Stimulated activated naive CD8-positive, alpha-beta T cell treated with anti-CD3 and anti-CD28 coated beads, Interleukin-15, Interleukin-2, amounts not matched to agents 100 ng/mL and 50 ng/mL, for 24 hours (primary cell): ENCODE measurements around the gene LPP.

ENCODE experiments used
- H3K27ac Mint-ChIP-seq: one replicate; pipeline ENCODE4 v1.8.0; 2021; ENCODE audit warnings: mild to moderate bottlenecking, mixed read lengths
- H3K27me3 Mint-ChIP-seq: one replicate; pipeline ENCODE4 v1.8.0; 2021; ENCODE audit warnings: mixed read lengths
- H3K36me3 Mint-ChIP-seq: one replicate; pipeline ENCODE4 v1.8.0; 2021; ENCODE audit warnings: low read depth, mixed read lengths
- H3K4me1 Mint-ChIP-seq: one replicate; pipeline ENCODE4 v1.8.0; 2021; ENCODE audit warnings: low read depth, mixed read lengths
- H3K4me3 Mint-ChIP-seq: one replicate; pipeline ENCODE4 v1.8.0; 2021; ENCODE audit warnings: mild to moderate bottlenecking, mixed read lengths
- H3K9me3 Mint-ChIP-seq: one replicate; pipeline ENCODE4 v1.8.0; 2021; ENCODE audit warnings: mixed read lengths

The LPP gene

DNA sequence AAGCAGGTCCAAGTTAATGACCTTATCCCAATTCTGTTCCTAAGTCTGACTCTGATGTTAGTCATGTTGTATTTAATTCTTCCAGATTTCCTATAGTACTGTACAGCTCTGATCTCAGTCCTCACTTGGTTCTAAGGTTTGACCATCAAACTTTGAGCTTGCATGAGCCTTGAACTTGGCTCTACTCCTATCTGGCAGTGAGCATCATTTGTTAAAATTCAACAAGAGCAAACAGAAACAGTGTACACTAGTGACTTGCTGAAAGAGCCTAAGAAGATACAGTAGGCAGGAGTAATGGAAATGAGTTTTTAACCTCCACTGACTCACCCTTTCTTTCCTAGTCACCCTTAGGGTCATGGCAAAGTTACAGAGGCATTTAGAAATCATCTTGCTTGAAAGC, 566.7 kb downstream of the LPP start:
- no peak overlapping the region for H3K4me3 Mint-ChIP-seq
- no peaks in the 10 kb centered on the region for H3K27me3 Mint-ChIP-seq

DNA sequence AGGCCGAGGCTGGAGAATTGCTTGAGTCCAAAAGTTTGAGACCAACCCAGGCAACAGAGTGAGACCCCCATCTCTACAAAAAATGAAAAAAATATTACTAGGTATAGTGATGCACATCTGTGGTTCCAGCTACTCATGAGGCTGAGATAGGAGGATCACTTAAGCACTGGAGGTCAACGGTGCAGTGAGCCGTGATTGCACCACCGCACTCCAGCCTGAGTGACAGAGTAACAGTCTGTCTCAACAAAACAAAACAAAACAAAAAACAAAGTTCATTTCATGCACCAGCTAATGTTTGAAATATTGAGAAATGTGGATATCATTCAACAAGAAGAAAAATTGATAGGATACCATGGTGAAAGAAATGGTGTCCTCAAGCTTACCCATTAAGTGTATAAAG, 567.4 kb downstream of the LPP start:
- Mint-ChIP-seq H3K27me3 (no peaks in the 10 kb centered on the region), H3K4me1 (peaks cover 38% of the 10 kb centered on the region), H3K27ac (no peak overlapping the region), H3K4me3 (no peak overlapping the region), H3K36me3 (no peaks in the 10 kb centered on the region), H3K9me3 (no peaks in the 10 kb centered on the region)

More for the DNA sequence above, 566.7 kb downstream of the LPP start:
- H3K9me3 Mint-ChIP-seq, result no peaks in the 10 kb centered on the region
- no peaks in the 10 kb centered on the region for H3K36me3 Mint-ChIP-seq
- peaks cover 31% of the 10 kb centered on the region for H3K4me1 Mint-ChIP-seq
- no peak overlapping the region for H3K27ac Mint-ChIP-seq

DNA sequence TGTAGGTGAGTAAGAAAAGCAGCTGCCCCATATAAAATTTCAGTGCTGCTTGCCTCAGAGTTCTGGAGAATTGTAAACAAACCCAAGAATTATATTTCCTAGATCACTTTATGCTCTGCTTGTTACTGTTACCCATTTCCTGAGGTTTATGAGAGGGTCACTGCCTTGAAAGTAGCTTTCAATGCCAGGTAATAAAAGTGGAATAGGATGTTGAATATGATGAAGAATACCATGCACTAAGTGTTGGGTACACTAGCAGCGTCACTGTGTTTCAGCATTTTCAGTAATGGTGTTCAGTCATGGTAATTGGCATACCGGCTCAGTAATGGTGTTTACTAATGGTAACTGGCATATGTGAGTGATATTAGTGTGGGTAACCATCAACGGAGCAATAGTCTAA, 568.0 kb downstream of the LPP start:
- no peak overlapping the region for H3K27ac Mint-ChIP-seq

DNA sequence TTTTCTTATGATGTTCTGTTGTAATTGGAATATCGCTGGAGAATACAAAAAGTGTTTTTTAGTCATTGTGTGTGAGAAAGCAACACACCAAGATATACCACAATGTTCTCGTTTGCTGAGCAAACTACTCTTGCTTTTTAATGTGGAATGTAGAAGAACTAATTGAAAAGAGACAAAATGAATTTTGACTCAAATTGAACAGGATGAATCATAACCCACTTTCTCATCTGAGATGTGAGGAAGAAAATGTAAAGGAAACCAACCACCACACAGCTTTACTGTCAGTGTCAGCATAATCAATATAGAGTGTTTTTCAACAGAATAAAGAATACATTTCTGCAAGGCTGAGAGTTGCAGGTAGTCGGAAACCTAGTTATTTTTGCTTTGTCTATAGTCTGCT, 569.0 kb downstream of the LPP start:
- no peaks in the 10 kb centered on the region for H3K9me3 Mint-ChIP-seq
- no peak overlapping the region for H3K4me3 Mint-ChIP-seq
- H3K27ac Mint-ChIP-seq, result peak overlapping the region; percentile 29
- H3K4me1 Mint-ChIP-seq, result peaks cover 42% of the 10 kb centered on the region
- H3K36me3 Mint-ChIP-seq, result no peaks in the 10 kb centered on the region
- no peaks in the 10 kb centered on the region for H3K27me3 Mint-ChIP-seq

More for the DNA sequence above, 568.0 kb downstream of the LPP start:
- Mint-ChIP-seq H3K27me3 (no peaks in the 10 kb centered on the region), H3K4me1 (peaks cover 38% of the 10 kb centered on the region), H3K9me3 (no peaks in the 10 kb centered on the region), H3K36me3 (no peaks in the 10 kb centered on the region), H3K4me3 (no peak overlapping the region)

DNA sequence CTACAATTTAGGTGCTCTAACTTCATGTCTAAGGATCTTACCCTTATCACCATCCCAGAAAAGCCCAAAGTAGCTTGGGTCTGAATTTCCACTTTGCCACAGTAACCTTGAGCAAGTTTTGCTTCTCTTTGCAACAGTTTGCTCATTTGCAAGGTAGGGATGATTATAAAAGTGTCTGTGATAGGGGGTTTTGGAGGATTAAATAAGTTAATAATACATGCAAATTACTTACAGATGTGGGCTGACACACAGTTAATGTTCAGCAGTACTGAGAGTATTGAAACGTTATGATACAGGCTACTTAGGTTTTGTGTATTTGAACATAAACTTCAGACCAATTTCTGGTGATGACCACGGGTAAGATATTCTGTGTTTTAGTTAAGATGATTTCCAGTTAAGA, 573.1 kb downstream of the LPP start:
- H3K27ac Mint-ChIP-seq, result no peak overlapping the region
- no peaks in the 10 kb centered on the region for H3K27me3 Mint-ChIP-seq
- H3K9me3 Mint-ChIP-seq, result no peaks in the 10 kb centered on the region
- H3K4me1 Mint-ChIP-seq, result peaks cover 51% of the 10 kb centered on the region
- peaks cover 3% of the 10 kb centered on the region for H3K36me3 Mint-ChIP-seq
- no peak overlapping the region for H3K4me3 Mint-ChIP-seq

DNA sequence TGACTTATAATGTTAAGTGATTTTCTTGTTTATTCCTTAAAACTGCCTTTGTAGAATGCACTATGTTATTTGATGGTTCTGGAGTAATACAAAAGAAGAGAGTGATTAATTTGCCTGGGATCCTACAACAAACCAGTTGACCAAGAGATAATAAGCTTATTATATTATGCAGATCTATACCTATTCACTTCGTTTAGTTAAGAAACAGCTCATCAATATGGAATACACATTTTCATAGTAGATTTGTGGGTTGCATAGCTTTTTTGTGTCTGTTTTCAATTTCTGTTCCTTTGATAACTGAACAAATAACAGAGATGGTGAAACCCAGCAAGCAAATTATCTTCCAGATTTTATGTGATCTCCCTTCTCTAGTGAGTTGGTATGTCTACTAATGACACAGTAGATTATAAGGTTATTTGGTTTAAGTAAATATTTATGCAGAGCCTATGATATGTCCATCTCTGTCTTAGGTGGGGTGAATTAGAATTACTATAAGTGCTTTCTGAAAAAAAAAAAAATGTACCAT, 574.5 kb downstream of the LPP start:
- no peak overlapping the region for H3K27ac Mint-ChIP-seq
- H3K36me3 Mint-ChIP-seq, result peaks cover 3% of the 10 kb centered on the region
- H3K9me3 Mint-ChIP-seq, result no peaks in the 10 kb centered on the region
- H3K4me1 Mint-ChIP-seq, result peaks cover 38% of the 10 kb centered on the region
- no peak overlapping the region for H3K4me3 Mint-ChIP-seq
- H3K27me3 Mint-ChIP-seq, result no peaks in the 10 kb centered on the region

DNA sequence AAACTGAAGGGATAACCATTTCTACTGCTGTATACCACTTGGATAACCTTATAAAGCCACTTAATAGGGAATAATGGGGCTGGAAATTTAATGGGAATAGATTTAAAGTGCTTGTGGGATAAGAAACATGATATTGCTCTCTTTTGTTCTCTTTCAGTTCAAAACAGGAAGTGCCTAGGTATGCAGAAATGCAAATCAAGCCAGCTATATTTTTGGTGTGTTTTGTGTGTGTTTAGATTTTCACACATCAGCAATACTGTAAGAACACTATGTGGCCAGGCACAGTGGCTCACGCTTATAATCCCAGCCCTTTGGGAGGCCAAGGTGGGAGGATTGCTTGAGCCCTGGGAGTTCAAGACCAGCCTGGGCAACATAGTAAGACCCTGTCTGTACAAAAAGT, 575.5 kb downstream of the LPP start:
- peaks cover 3% of the 10 kb centered on the region for H3K36me3 Mint-ChIP-seq
- no peak overlapping the region for H3K27ac Mint-ChIP-seq
- H3K27me3 Mint-ChIP-seq, result no peaks in the 10 kb centered on the region
- peaks cover 36% of the 10 kb centered on the region for H3K4me1 Mint-ChIP-seq
- H3K9me3 Mint-ChIP-seq, result no peaks in the 10 kb centered on the region
- H3K4me3 Mint-ChIP-seq, result no peak overlapping the region

DNA sequence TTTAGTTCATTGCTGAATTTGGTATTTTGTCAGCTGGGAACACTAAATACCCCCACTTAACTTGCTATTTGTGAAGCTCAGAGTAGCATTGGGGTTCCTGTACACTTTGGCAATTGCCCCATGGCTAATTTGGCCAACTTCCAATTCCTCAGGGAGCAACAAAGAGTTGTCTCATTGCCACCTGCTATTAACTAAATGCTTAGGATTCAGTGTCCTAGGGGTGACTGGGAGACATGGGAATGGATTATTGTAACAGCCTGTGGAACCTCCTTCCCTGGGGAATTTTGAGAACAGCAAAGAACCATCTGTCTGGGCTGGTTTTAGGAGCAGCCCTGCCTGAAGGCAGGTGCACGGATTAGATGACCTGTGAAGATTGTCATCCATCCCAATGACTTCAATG, 580.4 kb downstream of the LPP start:
- Mint-ChIP-seq H3K4me1 (peaks cover 11% of the 10 kb centered on the region), H3K9me3 (no peaks in the 10 kb centered on the region), H3K27ac (no peak overlapping the region), H3K27me3 (no peaks in the 10 kb centered on the region), H3K4me3 (no peak overlapping the region), H3K36me3 (peaks cover 3% of the 10 kb centered on the region)

DNA sequence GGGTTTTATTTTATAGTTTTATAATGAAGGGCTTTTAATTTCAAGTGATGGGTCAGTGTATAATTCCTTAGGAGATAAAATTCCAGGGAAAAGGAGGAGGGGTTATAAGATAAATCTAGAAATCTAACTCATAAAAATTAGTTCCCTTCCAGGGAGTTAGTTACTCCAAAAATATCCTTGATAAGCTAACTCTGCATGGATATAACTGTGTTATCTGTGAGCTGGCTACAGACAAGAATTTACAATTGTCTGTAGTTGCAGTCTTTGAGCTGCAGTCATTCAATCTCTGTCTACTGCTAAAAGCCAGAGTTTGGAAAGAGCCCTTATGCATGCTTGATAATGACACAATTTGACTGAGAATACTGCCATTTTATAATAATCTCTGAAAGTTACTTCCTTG, 585.6 kb downstream of the LPP start:
- Mint-ChIP-seq H3K4me1 (no peaks in the 10 kb centered on the region), H3K9me3 (no peaks in the 10 kb centered on the region), H3K27ac (no peak overlapping the region), H3K36me3 (no peaks in the 10 kb centered on the region), H3K27me3 (no peaks in the 10 kb centered on the region), H3K4me3 (no peak overlapping the region)

DNA sequence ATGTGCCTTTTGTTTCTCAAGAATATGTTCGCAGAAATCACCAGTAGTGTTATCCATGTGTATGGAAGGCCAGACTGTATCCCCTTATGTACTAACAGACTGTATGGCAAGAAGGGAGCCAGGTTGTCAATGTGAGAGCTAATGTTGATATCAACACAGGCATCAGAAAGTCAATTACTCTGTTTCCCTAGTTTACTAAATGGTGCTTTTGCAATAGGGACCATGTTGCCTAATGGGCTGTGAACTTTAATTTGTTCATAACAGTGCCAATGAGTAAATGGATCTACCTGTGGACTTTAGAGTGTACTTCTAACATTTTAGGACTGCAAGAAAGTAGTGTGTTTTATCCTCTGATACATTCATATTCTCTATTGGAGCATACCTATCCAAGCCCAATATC, 586.1 kb downstream of the LPP start:
- Mint-ChIP-seq H3K27ac (no peak overlapping the region), H3K9me3 (no peaks in the 10 kb centered on the region)

DNA sequence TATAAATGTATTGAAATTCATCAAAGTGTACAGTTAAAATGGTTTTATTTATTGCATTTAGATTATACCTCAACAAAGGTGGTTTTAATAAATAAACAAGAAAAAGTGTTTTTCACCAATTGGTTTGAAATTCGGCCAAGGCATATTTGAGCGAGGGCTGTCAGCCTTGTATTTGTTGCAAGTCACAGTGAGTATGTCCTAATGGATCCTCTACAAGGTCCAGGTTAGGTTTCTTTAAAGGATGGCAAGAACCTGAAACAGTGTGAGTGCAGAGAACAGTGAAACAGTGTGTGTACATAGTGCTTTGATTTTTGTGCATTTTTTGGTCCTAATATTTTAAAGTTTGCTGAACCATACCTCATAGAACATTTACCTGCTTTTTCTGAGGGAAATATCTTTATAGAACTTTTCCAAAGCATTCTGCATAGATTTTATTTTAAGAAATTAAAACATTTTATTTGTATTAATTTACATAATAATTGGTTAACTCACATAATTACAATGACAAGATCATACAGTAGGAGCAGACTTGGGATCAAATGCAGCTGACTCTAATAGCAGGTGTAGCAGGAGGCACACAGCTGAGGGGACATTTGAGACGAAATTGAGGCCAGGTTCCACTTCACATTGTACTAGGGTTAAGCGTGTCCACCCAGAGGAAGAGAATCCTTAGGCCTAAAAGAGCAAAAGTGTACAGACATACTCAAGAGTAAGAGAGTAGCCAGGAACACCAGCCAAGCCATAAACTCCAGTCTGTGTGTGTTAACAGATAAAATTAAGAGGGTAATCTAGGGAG, 589.0 kb downstream of the LPP start:
- Mint-ChIP-seq H3K4me1 (no peaks in the 10 kb centered on the region), H3K27ac (no peak overlapping the region), H3K4me3 (no peak overlapping the region), H3K27me3 (no peaks in the 10 kb centered on the region), H3K9me3 (no peaks in the 10 kb centered on the region), H3K36me3 (no peaks in the 10 kb centered on the region)

More for the DNA sequence above, 586.1 kb downstream of the LPP start:
- H3K4me1 Mint-ChIP-seq, result no peaks in the 10 kb centered on the region
- H3K36me3 Mint-ChIP-seq, result no peaks in the 10 kb centered on the region
- H3K4me3 Mint-ChIP-seq, result no peak overlapping the region
- H3K27me3 Mint-ChIP-seq, result no peaks in the 10 kb centered on the region

DNA sequence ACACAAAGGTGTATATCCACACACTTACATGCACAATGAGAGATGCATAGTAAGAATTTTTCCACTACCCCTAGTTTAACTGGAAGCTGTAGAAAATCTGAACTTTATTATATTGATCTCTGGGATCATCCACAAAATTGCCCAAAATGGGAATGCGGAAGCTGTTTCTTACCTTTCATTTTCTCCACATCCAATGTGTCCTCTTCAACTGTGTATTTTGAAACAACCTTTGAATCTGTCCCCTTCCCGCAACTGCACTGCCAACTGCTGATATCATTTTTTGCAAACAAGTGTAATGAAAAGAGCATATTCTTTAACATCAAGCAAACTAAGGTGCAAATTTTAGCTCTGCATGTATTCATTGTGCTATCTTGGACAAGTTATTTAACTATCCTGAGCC, 590.2 kb downstream of the LPP start:
- Mint-ChIP-seq H3K36me3 (no peaks in the 10 kb centered on the region), H3K27me3 (no peaks in the 10 kb centered on the region), H3K4me3 (no peak overlapping the region), H3K4me1 (no peaks in the 10 kb centered on the region), H3K27ac (no peak overlapping the region), H3K9me3 (no peaks in the 10 kb centered on the region)

DNA sequence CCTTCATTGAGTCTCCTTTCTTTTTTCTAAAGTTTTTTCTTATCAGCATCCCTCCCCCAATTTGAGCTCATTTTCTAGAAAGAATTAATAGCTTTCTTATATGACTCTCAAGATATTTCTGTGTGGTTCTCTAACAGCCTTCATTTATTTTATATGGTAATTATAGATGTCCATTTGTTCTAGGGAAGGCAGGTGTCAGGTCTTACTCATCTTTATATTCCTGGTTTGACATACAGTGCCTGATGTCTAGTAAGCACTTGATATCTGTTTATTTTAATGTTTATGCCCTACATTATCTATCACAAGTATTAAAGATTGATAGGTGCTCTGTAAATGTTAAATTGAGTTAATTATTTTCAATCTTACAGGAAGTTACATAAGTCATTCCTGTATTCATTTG, 591.1 kb downstream of the LPP start:
- H3K27ac Mint-ChIP-seq, result no peak overlapping the region

DNA sequence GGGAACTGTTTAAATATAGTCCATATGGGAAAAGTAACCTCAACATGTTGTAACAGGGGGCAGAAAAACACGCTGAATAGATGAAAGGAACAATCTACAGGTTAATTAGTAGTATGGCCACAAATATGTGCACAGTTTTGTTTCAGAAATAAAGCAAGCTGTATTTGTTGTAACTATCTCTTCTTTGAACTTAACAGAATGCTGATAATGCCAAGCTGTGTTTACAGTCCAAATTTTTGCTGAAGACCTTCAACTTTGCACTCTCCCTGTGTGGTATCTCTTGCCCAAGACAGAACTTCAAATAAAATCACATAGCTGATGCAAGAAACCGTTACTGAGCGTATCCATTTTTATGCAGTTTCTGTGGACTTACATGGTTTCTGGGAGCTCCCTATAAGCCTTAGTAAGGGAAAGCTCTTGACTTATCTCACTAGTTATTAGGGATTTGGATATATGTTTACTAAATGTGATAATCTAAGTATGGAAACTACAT, 592.4 kb downstream of the LPP start:
- Mint-ChIP-seq H3K36me3 (no peaks in the 10 kb centered on the region), H3K27me3 (no peaks in the 10 kb centered on the region), H3K9me3 (no peaks in the 10 kb centered on the region), H3K27ac (no peak overlapping the region), H3K4me1 (peaks cover 9% of the 10 kb centered on the region), H3K4me3 (no peak overlapping the region)

More for the DNA sequence above, 591.1 kb downstream of the LPP start:
- H3K4me1 Mint-ChIP-seq, result no peaks in the 10 kb centered on the region
- H3K4me3 Mint-ChIP-seq, result no peak overlapping the region
- H3K36me3 Mint-ChIP-seq, result no peaks in the 10 kb centered on the region
- no peaks in the 10 kb centered on the region for H3K9me3 Mint-ChIP-seq
- H3K27me3 Mint-ChIP-seq, result no peaks in the 10 kb centered on the region

DNA sequence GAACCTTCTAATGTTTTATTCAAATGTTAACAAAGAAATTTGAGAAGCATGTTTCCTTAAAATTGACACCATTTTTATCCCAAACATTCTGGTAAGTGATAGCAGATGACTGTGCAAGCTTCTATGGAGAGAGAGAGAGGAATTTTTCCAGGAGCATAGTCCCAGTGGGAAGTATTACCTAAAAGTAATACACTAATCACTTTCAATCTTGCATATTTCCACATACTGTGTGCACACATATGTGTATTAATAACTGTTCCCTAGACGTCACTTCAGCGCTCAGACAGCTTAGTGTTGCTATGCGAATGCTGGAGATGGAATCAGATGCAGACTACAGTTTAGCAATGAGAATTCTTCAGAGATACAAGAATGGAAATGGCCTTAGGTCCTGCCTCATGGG, 593.5 kb downstream of the LPP start:
- Mint-ChIP-seq H3K27ac (no peak overlapping the region), H3K36me3 (no peaks in the 10 kb centered on the region), H3K9me3 (no peaks in the 10 kb centered on the region), H3K27me3 (no peaks in the 10 kb centered on the region), H3K4me1 (peaks cover 15% of the 10 kb centered on the region), H3K4me3 (no peak overlapping the region)
